ENCODE measurements around the gene HBD.

DNA sequence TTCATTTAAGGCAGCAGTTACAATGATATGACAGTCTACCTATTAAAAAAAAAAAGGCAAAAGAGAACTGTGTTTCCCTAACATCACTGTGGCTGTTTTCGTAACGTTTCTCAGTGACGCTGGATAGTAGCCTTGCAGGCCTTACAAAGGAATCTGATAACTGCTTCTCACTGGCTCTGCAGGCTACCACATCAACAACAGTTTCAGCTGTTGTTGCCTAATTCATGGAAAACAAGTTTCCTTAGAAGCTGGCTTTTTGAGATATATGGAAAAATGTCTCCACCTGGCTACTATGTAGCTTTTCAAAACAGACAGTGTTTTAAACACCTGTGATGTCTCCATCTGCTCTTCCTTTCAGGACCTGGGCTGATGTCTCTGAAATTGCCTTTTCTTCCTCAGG lies 37.6 kb downstream of the HBD start:
- TF ChIP-seq POLR2AphosphoS5 (IDR thresholded peaks at IDR 0.05; ENCODE audit: insufficient read depth in 1 of 2, low read depth in 1 of 2) (no peak), POLR2A (IDR thresholded peaks at IDR 0.05) (no peak)
- TF ChIP-seq, protein P1, sequence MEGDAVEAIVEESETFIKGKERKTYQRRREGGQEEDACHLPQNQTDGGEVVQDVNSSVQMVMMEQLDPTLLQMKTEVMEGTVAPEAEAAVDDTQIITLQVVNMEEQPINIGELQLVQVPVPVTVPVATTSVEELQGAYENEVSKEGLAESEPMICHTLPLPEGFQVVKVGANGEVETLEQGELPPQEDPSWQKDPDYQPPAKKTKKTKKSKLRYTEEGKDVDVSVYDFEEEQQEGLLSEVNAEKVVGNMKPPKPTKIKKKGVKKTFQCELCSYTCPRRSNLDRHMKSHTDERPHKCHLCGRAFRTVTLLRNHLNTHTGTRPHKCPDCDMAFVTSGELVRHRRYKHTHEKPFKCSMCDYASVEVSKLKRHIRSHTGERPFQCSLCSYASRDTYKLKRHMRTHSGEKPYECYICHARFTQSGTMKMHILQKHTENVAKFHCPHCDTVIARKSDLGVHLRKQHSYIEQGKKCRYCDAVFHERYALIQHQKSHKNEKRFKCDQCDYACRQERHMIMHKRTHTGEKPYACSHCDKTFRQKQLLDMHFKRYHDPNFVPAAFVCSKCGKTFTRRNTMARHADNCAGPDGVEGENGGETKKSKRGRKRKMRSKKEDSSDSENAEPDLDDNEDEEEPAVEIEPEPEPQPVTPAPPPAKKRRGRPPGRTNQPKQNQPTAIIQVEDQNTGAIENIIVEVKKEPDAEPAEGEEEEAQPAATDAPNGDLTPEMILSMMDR (IDR thresholded peaks at IDR 0.05): no peak

All from vagina (tissue), 2 donors.